OCI-LY7 (cell line): ENCODE measurements around the gene INSIG2.

Experiments used
- CTCF ChIP-seq: fragments of 200-600 bp; sonication (generic); conservative IDR thresholded peaks from 2 replicates; pipeline ENCODE4 v1.5.1; 2014; ENCODE audit warnings: mild to moderate bottlenecking, antibody characterized with exemption, low read length, moderate library complexity, mixed read lengths
- EZH2phosphoT487 ChIP-seq: fragments of 200-600 bp; sonication (generic); IDR thresholded peaks from 2 replicates; pipeline ENCODE4 v1.6.1; 2018; ENCODE audit warnings: low read depth, borderline replicate concordance, mild to moderate bottlenecking, mixed run types, antibody characterized with exemption, low read length, moderate library complexity, mixed read lengths

- no peak for TF ChIP-seq CTCF
- no peak for TF ChIP-seq EZH2phosphoT487
Measured at GRCh38 chr2:118145806-118146205, 57.5 kb downstream of the INSIG2 start.
